HG03064 (cell line): ENCODE data around the gene FDXR.
"Not testable (repeated sequence)": the region's sequence is repeated elsewhere in the genome, so short reads cannot be mapped to it uniquely, and the experiment has no call there.

ENCODE experiments used
- ATAC-seq: cut with Tn5 transposase; IDR thresholded peaks from one replicate; pipeline ENCODE4 v1.9.1; 2021; ENCODE audit warnings: low read depth; ENCODE audit not compliant: unreplicated experiment

FDXR gene

GRCh38 chr17:74873874-74874614 is 1.2 kb upstream of the FDXR start:
- no peak for ATAC-seq

DNA sequence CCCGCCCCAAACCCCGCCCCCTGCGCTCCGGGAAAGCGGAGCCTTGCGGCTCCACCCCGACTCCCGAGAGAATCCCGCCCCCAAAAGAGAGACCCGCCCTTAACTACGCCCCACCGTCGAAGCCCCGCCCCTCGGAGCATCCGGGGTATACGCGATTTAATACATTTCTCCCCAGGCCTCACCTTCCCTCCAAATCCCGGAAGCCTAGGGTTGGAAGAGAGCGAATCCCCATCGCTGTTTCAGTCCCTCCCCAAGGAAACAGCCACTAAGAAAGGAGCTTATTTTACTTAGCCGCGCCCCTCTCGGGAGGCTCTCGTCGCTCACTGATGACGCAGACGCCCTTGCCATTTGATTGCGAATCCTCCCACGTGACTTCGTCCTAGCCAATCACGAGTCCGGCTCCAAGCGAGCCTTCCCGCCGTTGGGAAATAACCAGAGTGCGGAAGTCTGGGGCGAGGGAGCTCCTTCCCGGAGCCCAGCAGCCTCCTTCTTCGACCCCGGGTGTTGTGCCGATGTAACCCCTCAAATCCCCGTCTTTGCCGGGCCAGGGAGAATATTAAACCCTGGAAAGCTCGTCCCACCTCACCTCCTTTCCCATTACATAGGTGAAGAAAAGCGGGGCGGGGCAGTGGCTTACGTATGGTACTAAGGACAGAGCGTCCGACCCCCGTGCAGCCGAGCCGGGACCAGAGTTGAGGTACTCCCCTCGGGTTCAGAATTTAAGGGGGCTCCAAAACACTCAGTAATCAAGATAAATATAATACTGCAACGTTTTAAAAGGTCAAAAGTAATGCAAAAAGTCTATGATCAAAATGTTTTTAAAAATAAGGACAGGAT is 461 bp upstream of the FDXR start:
- peak; percentile 83 for ATAC-seq

GRCh38 chr17:74871356-74872076 is 1.3 kb downstream of the FDXR start:
- ATAC-seq, result no peak

- no peak for ATAC-seq
Observed at GRCh38 chr17:74870512-74870911, 2.3 kb downstream of the FDXR start.

DNA sequence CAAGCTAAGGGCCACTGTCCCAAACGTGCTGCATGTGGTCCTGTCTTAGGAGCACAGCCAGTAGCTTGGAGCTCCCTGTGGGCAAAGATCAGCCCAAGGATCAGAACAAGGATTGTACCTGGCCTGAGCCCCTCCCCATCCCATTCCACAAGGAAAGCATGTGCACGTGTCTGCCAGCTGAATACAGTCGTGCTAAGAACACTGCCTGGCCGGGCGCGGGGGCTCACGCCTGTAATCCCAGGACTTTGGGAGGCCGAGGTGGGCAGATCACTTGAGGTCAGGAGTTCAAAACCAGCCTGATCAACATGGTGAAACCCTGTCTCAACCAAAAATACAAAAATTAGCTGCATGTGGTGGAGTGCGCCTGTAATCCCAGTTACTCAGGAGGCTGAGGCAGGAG is 2.8 kb downstream of the FDXR start:
- not testable (repeated sequence) for ATAC-seq

DNA sequence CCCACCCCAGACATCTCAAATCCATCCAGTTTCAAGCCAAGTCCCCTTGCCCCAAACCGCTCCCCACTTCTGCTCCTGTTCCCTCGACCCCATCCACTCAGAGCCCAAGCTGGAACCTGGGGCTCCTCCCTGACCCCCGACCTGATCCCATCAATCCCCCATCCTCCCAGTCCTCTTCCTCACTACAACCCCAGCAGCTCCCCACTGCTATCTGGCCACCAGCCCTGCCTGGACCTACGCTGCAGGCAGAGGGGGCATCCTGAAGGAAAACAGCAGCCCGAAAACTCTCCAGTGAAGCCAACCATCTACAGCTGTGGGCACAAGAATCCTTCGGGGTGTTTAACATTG is 3.9 kb downstream of the FDXR start:
- no peak for ATAC-seq

DNA sequence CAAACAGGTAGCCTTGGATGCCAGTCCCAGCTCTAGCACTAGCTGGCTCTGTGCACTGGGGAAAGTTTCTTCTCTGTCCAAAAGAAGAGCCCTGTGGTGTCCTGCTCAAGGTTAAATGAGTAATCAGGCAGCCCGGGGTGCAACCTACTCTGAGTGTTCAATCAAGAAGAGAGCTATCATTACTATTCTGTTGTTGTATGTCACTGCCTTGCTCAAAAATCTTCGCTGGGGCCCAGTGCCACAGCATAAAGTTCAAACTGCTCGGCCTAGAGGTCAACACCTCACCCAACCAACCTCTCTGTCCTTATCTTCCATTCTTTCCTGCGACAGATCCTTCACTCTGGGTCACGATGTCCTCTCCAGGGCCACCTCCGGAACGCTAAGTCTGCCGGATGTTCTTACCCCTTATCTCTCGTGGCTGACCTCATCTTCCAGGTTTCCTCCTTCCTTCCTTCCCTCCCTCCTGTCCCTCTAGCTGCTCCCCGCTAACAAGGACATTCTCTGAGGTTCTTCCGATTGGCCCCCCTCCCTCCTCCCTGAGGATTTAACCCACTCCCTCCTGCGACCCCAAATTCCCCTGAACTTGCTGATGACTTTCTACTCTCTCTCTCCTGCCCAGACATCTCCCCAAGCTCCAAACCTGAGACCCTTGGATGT is 4.4 kb downstream of the FDXR start:
- ATAC-seq, result no peak

DNA sequence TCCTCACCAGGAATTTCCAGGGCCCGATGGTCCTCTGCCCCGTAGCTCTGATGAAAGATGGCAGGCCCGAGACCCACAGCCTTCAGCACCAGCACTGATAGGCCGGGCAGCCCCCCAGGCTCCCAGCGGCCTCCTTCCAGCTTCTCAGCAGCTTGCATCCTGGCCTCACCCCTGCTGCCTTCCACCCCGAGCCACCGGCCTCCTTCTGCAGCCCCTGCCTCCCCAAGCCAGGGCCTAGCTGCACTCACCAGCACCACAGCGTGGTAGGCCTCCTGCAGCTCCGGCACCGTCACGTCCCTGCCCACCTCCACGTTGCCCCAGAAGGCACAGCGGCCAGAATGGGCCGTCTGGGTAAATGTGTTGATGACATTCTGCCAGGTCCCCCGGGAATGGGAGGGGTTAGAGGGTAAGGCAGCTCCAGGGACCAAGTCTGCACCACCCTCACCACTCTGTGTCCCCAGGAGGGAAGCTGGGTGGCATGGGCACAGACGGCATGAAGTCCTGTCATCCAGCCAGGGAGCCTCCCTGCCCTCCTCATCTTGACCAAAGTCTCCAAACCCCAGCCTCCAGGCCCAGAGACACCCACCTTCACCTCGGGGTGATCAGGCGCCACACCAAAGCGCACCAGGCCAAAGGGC is 6.5 kb downstream of the FDXR start:
- ATAC-seq, result no peak

- no peak for ATAC-seq
Observed at GRCh38 chr17:74865504-74866197, 7.1 kb downstream of the FDXR start.

DNA sequence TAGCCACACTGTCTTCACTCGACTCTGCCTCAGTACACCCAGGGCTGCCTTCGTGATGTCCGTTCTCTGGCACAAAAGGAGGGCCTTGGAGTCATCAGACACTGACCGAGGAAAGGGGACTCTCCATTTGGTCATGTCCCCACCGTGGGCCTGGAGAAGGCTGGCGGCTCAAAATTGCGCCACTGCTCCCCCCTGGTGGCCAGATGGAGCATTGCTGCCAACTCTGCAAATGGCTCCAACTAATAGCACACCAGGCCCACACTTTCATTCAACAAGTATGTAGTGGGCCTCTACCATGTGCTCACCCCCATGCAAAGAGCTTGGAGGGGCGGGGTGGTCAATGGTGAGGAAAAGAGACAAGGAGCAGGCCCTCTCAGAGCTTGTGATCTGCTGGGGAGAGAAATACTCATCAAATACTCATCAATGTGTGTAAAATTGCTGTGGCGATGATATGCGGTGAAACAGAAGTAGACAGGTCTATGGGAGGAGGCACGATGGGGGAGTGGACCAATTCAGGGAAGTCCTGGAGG is 7.9 kb downstream of the FDXR start:
- ATAC-seq, result no peak

GRCh38 chr17:74864297-74864865 is 8.4 kb downstream of the FDXR start:
- ATAC-seq, result no peak

- ATAC-seq, result no peak
Observed at GRCh38 chr17:74863420-74864296, 9.1 kb downstream of the FDXR start.

DNA sequence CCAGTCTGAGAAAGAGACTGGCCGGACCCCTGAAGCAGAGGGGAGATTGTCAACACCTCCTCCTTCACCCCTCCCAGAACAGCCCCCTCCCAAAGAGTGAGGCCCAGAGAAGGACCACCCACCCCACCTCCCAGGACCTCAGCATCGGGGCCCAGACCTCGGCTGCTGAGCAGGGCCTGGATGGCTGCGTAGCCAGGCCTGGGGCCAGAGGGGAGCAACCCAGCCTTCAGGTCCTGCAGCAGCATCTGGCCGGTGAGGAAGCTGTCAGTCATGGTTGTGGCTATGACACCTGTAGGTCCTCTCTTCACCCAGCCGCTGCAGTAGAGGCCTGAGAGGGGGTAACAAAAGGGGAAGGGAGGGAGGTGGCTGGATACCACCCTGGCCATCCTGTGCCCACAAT is 9.9 kb downstream of the FDXR start:
- no peak for ATAC-seq

DNA sequence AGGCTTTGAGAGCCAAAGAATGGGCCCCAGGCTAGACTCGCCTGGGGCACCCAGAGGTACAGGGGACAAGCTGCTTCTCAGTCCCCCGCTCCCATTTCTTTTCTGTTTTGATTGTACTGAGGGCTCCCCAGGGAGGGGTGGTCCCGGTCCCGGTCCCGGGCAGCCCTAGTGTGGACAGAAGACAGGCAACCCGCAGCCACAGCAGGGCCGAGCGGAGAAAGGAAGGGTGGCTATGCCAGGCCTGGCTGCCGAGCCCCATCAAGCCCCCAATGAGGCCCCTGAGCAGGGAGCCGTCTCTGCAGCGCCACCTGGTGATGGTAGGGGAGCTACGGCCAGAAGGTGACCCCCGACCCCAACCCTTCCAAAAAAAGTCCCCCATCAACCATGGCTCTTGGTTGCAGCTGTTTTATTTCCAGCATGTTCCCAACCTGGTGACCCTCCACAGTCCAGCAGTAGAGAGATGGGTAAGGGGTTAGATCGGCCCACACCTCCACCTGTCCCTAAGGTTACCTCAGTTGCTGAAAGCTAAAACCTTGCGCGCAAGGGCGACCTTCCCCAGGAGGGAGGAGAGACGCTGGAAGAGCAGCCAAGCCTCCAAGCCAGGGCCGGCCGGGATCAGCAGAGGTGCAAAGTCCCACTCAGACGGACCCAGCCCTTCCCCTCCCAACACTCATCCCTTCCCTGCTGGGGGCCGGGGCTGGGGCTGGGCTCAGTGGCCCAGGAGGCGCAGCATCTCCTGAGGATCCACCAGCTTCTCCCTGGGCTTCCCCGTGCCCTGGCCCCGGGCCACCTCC is 10.5 kb downstream of the FDXR start:
- ATAC-seq, result no peak

- no peak for ATAC-seq
Observed at GRCh38 chr17:74861662-74862107, 11.1 kb downstream of the FDXR start.

- ATAC-seq, result no peak
Observed at GRCh38 chr17:74860872-74861661, 11.7 kb downstream of the FDXR start.
